ENCODE results near the gene NEK3. TPM values are rescaled to one million over a fixed set of nuclear protein-coding genes. Genes with fewer than 3 reads are reported as not detected.

The NEK3 gene
- polyA plus RNA-seq, 2 of the 4 experiments (the other 2 are of a cell fraction), result 6.5 to 19.3 TPM

DNA sequence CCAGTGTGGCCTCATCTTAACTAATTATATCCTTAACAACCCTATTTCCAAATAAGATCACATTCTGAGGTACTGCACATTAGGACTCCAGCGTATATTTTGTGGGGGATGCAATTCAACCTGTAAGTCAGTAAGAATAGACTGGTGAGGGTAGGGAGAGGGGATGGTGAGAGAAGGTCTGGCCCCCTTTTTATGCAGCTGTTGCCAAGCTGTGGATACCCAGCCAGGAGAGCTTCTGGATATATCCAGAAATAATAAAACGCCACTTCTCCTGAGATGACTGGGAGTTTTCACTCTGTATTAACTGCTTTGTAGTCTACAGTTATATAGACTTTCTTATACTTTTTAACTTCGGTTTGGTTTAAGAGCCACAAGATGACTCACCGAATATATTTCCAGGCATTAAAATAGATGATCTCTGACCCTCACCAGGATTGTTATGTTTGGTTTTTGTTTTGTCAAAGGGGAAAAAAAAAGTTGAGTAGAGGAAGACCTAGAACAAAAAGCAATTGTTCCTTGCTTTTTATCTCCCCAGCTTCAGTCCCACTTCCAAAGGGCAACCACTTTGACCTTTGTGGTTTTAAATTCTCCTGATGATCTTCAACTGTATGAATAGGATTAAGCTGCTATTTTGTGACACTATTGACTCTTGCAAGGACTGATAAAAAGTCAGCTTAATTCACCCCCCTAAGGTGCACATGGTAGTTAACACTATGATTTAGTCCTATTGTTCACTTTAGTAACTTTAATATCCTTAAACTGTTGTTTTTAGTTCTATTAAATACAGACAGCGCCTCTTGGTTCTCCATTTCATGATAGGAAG, 3.1 kb upstream of the NEK3 start:
- ChIA-PET POLR2A (no interaction called here), CTCF (interaction anchor here (2.3 kb wide), 1 partner anchor 34 kb away, joined by 5 read pairs; the partner anchor contains the start of gene NEK5)
- DNase-seq (ENCODE audit: low read depth in 1 of 2, low spot score in 1 of 2) (no peak), ATAC-seq (no peak), FAIRE-seq (no peak)
- H3K4me3 ChIP-seq, result no peak overlapping the region
- H3K27ac ChIP-seq, result no peak overlapping the region
- WGBS (ENCODE audit: missing lambda C conversion rate), result 61% methylated on average over 5 of the region's 5 CpGs
- TF ChIP-seq KDM1A (IDR thresholded peaks at IDR 0.05; ENCODE audit: low read depth), result no peak
- no peak for TF ChIP-seq CHD4 (IDR thresholded peaks at IDR 0.05; ENCODE audit: borderline replicate concordance)
- TF ChIP-seq, protein P1, sequence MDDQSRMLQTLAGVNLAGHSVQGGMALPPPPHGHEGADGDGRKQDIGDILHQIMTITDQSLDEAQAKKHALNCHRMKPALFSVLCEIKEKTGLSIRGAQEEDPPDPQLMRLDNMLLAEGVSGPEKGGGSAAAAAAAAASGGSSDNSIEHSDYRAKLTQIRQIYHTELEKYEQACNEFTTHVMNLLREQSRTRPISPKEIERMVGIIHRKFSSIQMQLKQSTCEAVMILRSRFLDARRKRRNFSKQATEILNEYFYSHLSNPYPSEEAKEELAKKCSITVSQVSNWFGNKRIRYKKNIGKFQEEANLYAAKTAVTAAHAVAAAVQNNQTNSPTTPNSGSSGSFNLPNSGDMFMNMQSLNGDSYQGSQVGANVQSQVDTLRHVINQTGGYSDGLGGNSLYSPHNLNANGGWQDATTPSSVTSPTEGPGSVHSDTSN (IDR thresholded peaks at IDR 0.05), result no peak
- TF ChIP-seq JUNB (IDR thresholded peaks at IDR 0.05), result no peak
- no peak for TF ChIP-seq EHMT2 (IDR thresholded peaks at IDR 0.05; ENCODE audit: low read depth)
- TF ChIP-seq SREBF2 (IDR thresholded peaks at IDR 0.05), result no peak
- TF ChIP-seq, protein P2, sequence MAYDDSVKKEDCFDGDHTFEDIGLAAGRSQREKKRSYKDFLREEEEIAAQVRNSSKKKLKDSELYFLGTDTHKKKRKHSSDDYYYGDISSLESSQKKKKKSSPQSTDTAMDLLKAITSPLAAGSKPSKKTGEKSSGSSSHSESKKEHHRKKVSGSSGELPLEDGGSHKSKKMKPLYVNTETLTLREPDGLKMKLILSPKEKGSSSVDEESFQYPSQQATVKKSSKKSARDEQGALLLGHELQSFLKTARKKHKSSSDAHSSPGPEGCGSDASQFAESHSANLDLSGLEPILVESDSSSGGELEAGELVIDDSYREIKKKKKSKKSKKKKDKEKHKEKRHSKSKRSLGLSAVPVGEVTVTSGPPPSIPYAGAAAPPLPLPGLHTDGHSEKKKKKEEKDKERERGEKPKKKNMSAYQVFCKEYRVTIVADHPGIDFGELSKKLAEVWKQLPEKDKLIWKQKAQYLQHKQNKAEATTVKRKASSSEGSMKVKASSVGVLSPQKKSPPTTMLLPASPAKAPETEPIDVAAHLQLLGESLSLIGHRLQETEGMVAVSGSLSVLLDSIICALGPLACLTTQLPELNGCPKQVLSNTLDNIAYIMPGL (CRISPR knock-in tag; IDR thresholded peaks at IDR 0.05; ENCODE audit: borderline replicate concordance), result no peak
- TF ChIP-seq FOSL2 (IDR thresholded peaks at IDR 0.05), result no peak
- TF ChIP-seq FOSL2 (CRISPR knock-in tag; IDR thresholded peaks at IDR 0.05), result no peak
- TF ChIP-seq, protein P3, sequence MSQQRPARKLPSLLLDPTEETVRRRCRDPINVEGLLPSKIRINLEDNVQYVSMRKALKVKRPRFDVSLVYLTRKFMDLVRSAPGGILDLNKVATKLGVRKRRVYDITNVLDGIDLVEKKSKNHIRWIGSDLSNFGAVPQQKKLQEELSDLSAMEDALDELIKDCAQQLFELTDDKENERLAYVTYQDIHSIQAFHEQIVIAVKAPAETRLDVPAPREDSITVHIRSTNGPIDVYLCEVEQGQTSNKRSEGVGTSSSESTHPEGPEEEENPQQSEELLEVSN (IDR thresholded peaks at IDR 0.05; ENCODE audit: borderline replicate concordance, low read depth), result no peak
- no peaks in the 10 kb centered on the region for H3K9me3 ChIP-seq
- no peak overlapping the region for H3K4me2 ChIP-seq
- H3K4me1 ChIP-seq, result peaks cover 5% of the 10 kb centered on the region; the same call in 2 of the 3 replicates

DNA sequence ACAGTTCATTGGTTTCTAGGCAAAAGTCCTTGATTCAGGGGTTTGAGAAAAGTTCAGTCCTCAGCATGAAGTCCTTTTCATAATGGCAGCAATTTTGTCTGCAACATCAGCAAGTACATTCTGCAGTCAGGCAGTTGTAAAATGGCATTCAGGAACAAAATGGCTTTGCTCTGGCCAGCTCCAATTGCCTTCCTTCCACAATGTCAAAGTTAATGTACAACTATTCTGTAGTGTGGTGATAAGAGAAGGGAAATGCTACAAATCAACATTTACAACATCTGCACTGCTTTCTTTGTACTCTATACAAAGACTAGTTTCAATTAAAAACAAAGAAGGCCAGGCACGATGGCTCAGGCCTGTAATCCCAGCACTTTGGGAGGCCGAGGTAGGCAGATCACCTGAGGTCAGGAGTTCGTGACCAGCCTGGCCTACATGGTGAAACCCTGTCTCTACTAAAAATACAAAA, 1.8 kb upstream of the NEK3 start:
- peaks cover 5% of the 10 kb centered on the region; the same call in 2 of the 3 replicates for H3K4me1 ChIP-seq
- no peaks in the 10 kb centered on the region for H3K9me3 ChIP-seq
- WGBS (ENCODE audit: missing lambda C conversion rate), result 91% methylated on average over 3 of the region's 3 CpGs
- no peak overlapping the region for H3K4me3 ChIP-seq
- POLR2A ChIA-PET, result no interaction called here
- FAIRE-seq, result no peak
- ATAC-seq, result no peak
- no peak for TF ChIP-seq BHLHE40 (IDR thresholded peaks at IDR 0.05; ENCODE audit: low read depth, low read length)
- no peak for TF ChIP-seq KDM1A (IDR thresholded peaks at IDR 0.05; ENCODE audit: low read depth)
- TF ChIP-seq RCOR1 (IDR thresholded peaks at IDR 0.05; ENCODE audit: low read depth, low read length), result no peak
- no peak for TF ChIP-seq RAD21 (conservative IDR thresholded peaks at IDR 0.05 in 1 of 2, IDR thresholded peaks at IDR 0.05 in 1 of 2)
- no peak for TF ChIP-seq MAZ (IDR thresholded peaks at IDR 0.05; ENCODE audit: borderline replicate concordance, low read depth, low read length)
- TF ChIP-seq ZSCAN20 (CRISPR knock-in tag; IDR thresholded peaks at IDR 0.05), result no peak
- TF ChIP-seq FOSB (CRISPR knock-in tag; IDR thresholded peaks at IDR 0.05), result no peak
- no peak for TF ChIP-seq ZFP36 (IDR thresholded peaks at IDR 0.05; ENCODE audit: borderline replicate concordance, partially characterized antibody)
- TF ChIP-seq EHMT2 (IDR thresholded peaks at IDR 0.05; ENCODE audit: low read depth), result no peak
- TF ChIP-seq, protein P4, sequence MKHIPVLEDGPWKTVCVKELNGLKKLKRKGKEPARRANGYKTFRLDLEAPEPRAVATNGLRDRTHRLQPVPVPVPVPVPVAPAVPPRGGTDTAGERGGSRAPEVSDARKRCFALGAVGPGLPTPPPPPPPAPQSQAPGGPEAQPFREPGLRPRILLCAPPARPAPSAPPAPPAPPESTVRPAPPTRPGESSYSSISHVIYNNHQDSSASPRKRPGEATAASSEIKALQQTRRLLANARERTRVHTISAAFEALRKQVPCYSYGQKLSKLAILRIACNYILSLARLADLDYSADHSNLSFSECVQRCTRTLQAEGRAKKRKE (CRISPR knock-in tag; IDR thresholded peaks at IDR 0.05; ENCODE audit: low read depth), result no peak
- TF ChIP-seq HOXB13 (CRISPR knock-in tag; IDR thresholded peaks at IDR 0.05; ENCODE audit: low read depth), result no peak
- no peak for TF ChIP-seq FOXS1 (CRISPR knock-in tag; IDR thresholded peaks at IDR 0.05)
- no peak for TF ChIP-seq NFE2L2 (conservative IDR thresholded peaks at IDR 0.05; ENCODE audit: low read length)
- TF ChIP-seq RARB (CRISPR knock-in tag; IDR thresholded peaks at IDR 0.05), result no peak
- no peak for TF ChIP-seq ESRRA (IDR thresholded peaks at IDR 0.05; ENCODE audit: borderline replicate concordance, low read length)
- TF ChIP-seq, protein P5, sequence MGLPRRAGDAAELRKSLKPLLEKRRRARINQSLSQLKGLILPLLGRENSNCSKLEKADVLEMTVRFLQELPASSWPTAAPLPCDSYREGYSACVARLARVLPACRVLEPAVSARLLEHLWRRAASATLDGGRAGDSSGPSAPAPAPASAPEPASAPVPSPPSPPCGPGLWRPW (IDR thresholded peaks at IDR 0.05), result no peak
- no peak for TF ChIP-seq HOXB5 (CRISPR knock-in tag; IDR thresholded peaks at IDR 0.05)
- H3K4me2 ChIP-seq, result no peak overlapping the region
- H3K27ac ChIP-seq, result no peak overlapping the region
- no peak for DNase-seq (ENCODE audit: low read depth in 1 of 2, low spot score in 1 of 2)
- CTCF ChIA-PET, result interaction anchor here (1.4 kb wide), 1 partner anchor 11 kb away, joined by 5 read pairs; no protein-coding TSS in a partner anchor
